H9 (cell line): Measurements from ENCODE around the gene P4HTM. TPM values are rescaled to one million over a fixed set of nuclear protein-coding genes. Genes with fewer than 3 reads are reported as not detected.

Source experiments
- DNase-seq: peaks from one replicate; pipeline ENCODE4 v3.0.0-alpha.2; 2017
- H2AFZ ChIP-seq: one replicate; pipeline ENCODE4 v1.6.1; 2013; ENCODE audit warnings: mild to moderate bottlenecking, low read length, control low read depth, moderate library complexity
- H2AK5ac ChIP-seq: 2 replicates; pipeline ENCODE4 v1.6.1; 2013; ENCODE audit warnings: low read length, control low read depth, mixed read lengths; ENCODE audit not compliant: insufficient read length
- H2BK120ac ChIP-seq: one replicate; pipeline ENCODE4 v1.6.1; 2013; ENCODE audit warnings: low read depth, mild to moderate bottlenecking, low read length, control low read depth, inconsistent platforms; ENCODE audit not compliant: poor library complexity, severe bottlenecking
- H2BK12ac ChIP-seq: 2 replicates; pipeline ENCODE4 v1.6.1; 2013; ENCODE audit warnings: low read length, control low read depth, mixed read lengths, low read depth; ENCODE audit not compliant: insufficient read length
- H2BK15ac ChIP-seq: 2 replicates; pipeline ENCODE4 v1.6.1; 2013; ENCODE audit warnings: low read depth, low read length, control low read depth
- H2BK20ac ChIP-seq: one replicate; pipeline ENCODE4 v1.6.1; 2013; ENCODE audit warnings: low read depth, mild to moderate bottlenecking, low read length, control low read depth, inconsistent platforms; ENCODE audit not compliant: poor library complexity, severe bottlenecking
- H2BK5ac ChIP-seq: 2 replicates; pipeline ENCODE4 v1.6.1; 2013; ENCODE audit warnings: low read length, control low read depth, mixed read lengths; ENCODE audit not compliant: insufficient read length
- H3K14ac ChIP-seq: 2 replicates; pipeline ENCODE4 v1.6.1; 2013; ENCODE audit warnings: low read length, control low read depth; ENCODE audit not compliant: insufficient read depth
- H3K18ac ChIP-seq: 2 replicates; pipeline ENCODE4 v1.6.1; 2013; ENCODE audit warnings: low read depth, mild to moderate bottlenecking, mixed read lengths, low read length, control low read depth; ENCODE audit not compliant: insufficient read length
- H3K23ac ChIP-seq: 2 replicates; pipeline ENCODE4 v1.6.1; 2013; ENCODE audit warnings: low read length, control low read depth, mixed read lengths, low read depth; ENCODE audit not compliant: insufficient read length
- H3K23me2 ChIP-seq: 2 replicates; pipeline ENCODE4 v1.6.1; 2013; ENCODE audit warnings: low read depth, mild to moderate bottlenecking, mixed read lengths, low read length, control low read depth; ENCODE audit not compliant: insufficient read length, poor library complexity, severe bottlenecking
- H3K27ac ChIP-seq: 2 replicates; pipeline ENCODE4 v1.5.1; 2013; ENCODE audit warnings: low read length, control low read depth, mixed read lengths, low read depth; ENCODE audit not compliant: insufficient read length
- H3K27me3 ChIP-seq: 2 replicates; pipeline ENCODE4 v1.6.1; 2013; ENCODE audit warnings: low read length, control low read depth, inconsistent platforms; ENCODE audit not compliant: insufficient read depth
- H3K4ac ChIP-seq: 2 replicates; pipeline ENCODE4 v1.6.1; 2013; ENCODE audit warnings: low read depth, mild to moderate bottlenecking, control low read depth, inconsistent platforms, low read length, moderate library complexity
- H3K4me1 ChIP-seq: 2 replicates; pipeline ENCODE4 v1.6.1; 2013; ENCODE audit warnings: low read length, control low read depth, inconsistent platforms; ENCODE audit not compliant: insufficient read depth
- H3K4me2 ChIP-seq: 2 replicates; pipeline ENCODE4 v1.6.1; 2013; ENCODE audit warnings: low read length, control low read depth, mixed read lengths; ENCODE audit not compliant: insufficient read length, insufficient read depth
- H3K56ac ChIP-seq: 2 replicates; pipeline ENCODE4 v1.6.1; 2013; ENCODE audit warnings: low read depth, mild to moderate bottlenecking, mixed read lengths, low read length, control low read depth; ENCODE audit not compliant: insufficient read length
- H3K79me1 ChIP-seq: 2 replicates; pipeline ENCODE4 v1.6.1; 2013; ENCODE audit warnings: low read depth, mild to moderate bottlenecking, moderate library complexity, low read length, control low read depth, inconsistent platforms; ENCODE audit not compliant: insufficient read depth, poor library complexity, severe bottlenecking
- H3K79me2 ChIP-seq: 2 replicates; pipeline ENCODE4 v1.6.1; 2013; ENCODE audit warnings: low read length, control low read depth, inconsistent platforms; ENCODE audit not compliant: insufficient read depth
- H3K9ac ChIP-seq: 2 replicates; pipeline ENCODE4 v1.6.1; 2013; ENCODE audit warnings: low read length, control low read depth, mixed read lengths; ENCODE audit not compliant: insufficient read length; ENCODE audit errors: extremely low read depth
- H3K9me3 ChIP-seq: one replicate; pipeline ENCODE4 v1.6.1; 2013; ENCODE audit warnings: low read depth, low read length, inconsistent platforms; ENCODE audit not compliant: control insufficient read depth
- H3T11ph ChIP-seq: one replicate; pipeline ENCODE4 v1.6.1; 2013; ENCODE audit warnings: mild to moderate bottlenecking, low read length, control low read depth, inconsistent platforms
- H4K20me1 ChIP-seq: one replicate; pipeline ENCODE4 v1.6.1; 2013; ENCODE audit not compliant: control insufficient read depth, insufficient read length, insufficient read depth
- H4K5ac ChIP-seq: 2 replicates; pipeline ENCODE4 v1.6.1; 2013; ENCODE audit warnings: low read depth, mild to moderate bottlenecking, mixed read lengths, low read length, control low read depth; ENCODE audit not compliant: insufficient read length
- H4K8ac ChIP-seq: replicated peaks from 2 replicates; pipeline ENCODE4 v1.6.1; 2013; ENCODE audit warnings: low read length, control low read depth, mixed read lengths, low read depth; ENCODE audit not compliant: insufficient read length
- H4K91ac ChIP-seq: 2 replicates; pipeline ENCODE4 v1.6.1; 2013; ENCODE audit warnings: low read depth, mild to moderate bottlenecking, moderate library complexity, mixed read lengths, low read length, control low read depth; ENCODE audit not compliant: insufficient read length
- H3K27ac Mint-ChIP-seq, 3 experiments: 2 replicates in 2 of 3; 3 replicates in 1 of 3; pipeline ENCODE4 v1.8.0; 2020 to 2021; ENCODE audit warnings: mixed read lengths in 3 of 3, mild to moderate bottlenecking in 1 of 3, moderate library complexity in 1 of 3
- H3K27me3 Mint-ChIP-seq: 2 replicates; pipeline ENCODE4 v1.8.0; 2021; ENCODE audit warnings: low read depth, mild to moderate bottlenecking, moderate library complexity, mixed read lengths
- H3K36me3 Mint-ChIP-seq, 3 experiments: 2 replicates in 2 of 3; 3 replicates in 1 of 3; pipeline ENCODE4 v1.8.0; 2020 to 2021; ENCODE audit warnings: low read depth in 3 of 3, mixed read lengths in 3 of 3; ENCODE audit not compliant: insufficient read depth in 1 of 3
- H3K4me1 Mint-ChIP-seq, 2 experiments: 2 replicates each; pipeline ENCODE4 v1.8.0; 2020; ENCODE audit warnings: mixed read lengths in 2 of 2
- H3K4me3 Mint-ChIP-seq, 2 experiments: 2 replicates in 1 of 2; 3 replicates in 1 of 2; pipeline ENCODE4 v1.8.0; 2020 to 2021; ENCODE audit warnings: mild to moderate bottlenecking in 2 of 2, mixed read lengths in 2 of 2, moderate library complexity in 1 of 2
- H3K9me3 Mint-ChIP-seq, 2 experiments: 2 replicates in 1 of 2; 3 replicates in 1 of 2; pipeline ENCODE4 v1.8.0; 2020; ENCODE audit warnings: mild to moderate bottlenecking in 2 of 2, mixed read lengths in 2 of 2, moderate library complexity in 1 of 2
- WGBS: extraction: QIAGEN DNeasy Blood & Tissue Kit; methylation state at CpG from one replicate; pipeline ENCODE4 v1.1.7; 2013; ENCODE audit warnings: missing lambda C conversion rate, low lambda C conversion rate, mixed read lengths; ENCODE audit not compliant: insufficient read length; ENCODE audit errors: extremely low coverage; 5-methylcytosine and 5-hydroxymethylcytosine counted together
- total RNA-seq: library from RNA; stranded (reverse); gene quantifications from 2 replicates; pipeline ENCODE4 v1.2.1, GENCODE V29; 2021
- TF ChIP-seq, protein P1 (sequence below): fragments of 200-600 bp; sonication (generic); conservative IDR thresholded peaks from 3 replicates; pipeline ENCODE4 v1.8.0; 2021; ENCODE audit warnings: antibody characterized with exemption, mild to moderate bottlenecking

Gene P4HTM
- total RNA-seq, 1 experiment from 2014 or later = 36.0 TPM

DNA sequence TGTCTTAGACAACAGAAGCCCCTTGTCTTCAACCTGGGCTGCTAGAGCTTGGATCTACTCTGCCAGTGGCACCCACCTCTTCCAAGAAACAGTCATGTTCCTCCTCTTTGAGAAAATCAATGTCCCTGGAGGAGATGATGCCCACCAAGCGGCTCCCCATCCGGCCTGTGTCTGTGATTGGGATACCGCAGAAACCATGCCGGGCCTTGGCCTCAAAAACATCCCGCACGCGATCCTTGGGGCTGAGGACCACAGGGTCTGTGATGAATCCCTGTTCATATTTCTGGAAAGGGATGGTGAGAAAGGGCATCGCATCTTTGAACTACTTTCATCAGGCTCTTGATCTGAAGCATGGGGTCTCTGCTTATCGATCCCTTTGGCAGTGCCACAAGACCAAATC is 37.6 kb downstream of the P4HTM start:
- no peaks in the 10 kb centered on the region for H3K9me3 Mint-ChIP-seq
- H3K27ac Mint-ChIP-seq = peak overlapping the region in 2 of 3 experiments; percentile 76 to 99; a peak in 2 of 7 replicates
- H3K4me1 ChIP-seq = no peaks in the 10 kb centered on the region
- H3K27ac ChIP-seq = no peak overlapping the region
- no peak overlapping the region for H4K8ac ChIP-seq
- no peak overlapping the region for H3K14ac ChIP-seq
- no peak overlapping the region for H3K18ac ChIP-seq
- no peaks in the 10 kb centered on the region for H3K79me1 ChIP-seq
- no peaks in the 10 kb centered on the region for H3K79me2 ChIP-seq
- DNase-seq = no peak
- H3K56ac ChIP-seq = no peak overlapping the region
- peak overlapping the region; percentile 90 to 96 for H3K4me3 Mint-ChIP-seq
- H2BK15ac ChIP-seq = no peak overlapping the region
- no peak overlapping the region for H2BK12ac ChIP-seq
- no peak overlapping the region for H2BK5ac ChIP-seq
- H3K23ac ChIP-seq = no peak overlapping the region
- no peak overlapping the region for H2AK5ac ChIP-seq
- H3K27me3 Mint-ChIP-seq = no peaks in the 10 kb centered on the region; the same call in none of the 2 replicates
- TF ChIP-seq, protein P1, sequence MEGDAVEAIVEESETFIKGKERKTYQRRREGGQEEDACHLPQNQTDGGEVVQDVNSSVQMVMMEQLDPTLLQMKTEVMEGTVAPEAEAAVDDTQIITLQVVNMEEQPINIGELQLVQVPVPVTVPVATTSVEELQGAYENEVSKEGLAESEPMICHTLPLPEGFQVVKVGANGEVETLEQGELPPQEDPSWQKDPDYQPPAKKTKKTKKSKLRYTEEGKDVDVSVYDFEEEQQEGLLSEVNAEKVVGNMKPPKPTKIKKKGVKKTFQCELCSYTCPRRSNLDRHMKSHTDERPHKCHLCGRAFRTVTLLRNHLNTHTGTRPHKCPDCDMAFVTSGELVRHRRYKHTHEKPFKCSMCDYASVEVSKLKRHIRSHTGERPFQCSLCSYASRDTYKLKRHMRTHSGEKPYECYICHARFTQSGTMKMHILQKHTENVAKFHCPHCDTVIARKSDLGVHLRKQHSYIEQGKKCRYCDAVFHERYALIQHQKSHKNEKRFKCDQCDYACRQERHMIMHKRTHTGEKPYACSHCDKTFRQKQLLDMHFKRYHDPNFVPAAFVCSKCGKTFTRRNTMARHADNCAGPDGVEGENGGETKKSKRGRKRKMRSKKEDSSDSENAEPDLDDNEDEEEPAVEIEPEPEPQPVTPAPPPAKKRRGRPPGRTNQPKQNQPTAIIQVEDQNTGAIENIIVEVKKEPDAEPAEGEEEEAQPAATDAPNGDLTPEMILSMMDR = no peak
- WGBS = no CpG with 5 or more reads among the region's 9 CpGs
- no peak overlapping the region for H4K91ac ChIP-seq
- H3K4ac ChIP-seq = no peak overlapping the region
- peaks cover 66 to 95% (median 75%) of the 10 kb centered on the region in 3 experiments for H3K36me3 Mint-ChIP-seq
- no peaks in the 10 kb centered on the region for H3K27me3 ChIP-seq
- peaks cover 20 to 28% of the 10 kb centered on the region in 2 experiments for H3K4me1 Mint-ChIP-seq
- no peak overlapping the region for H2BK120ac ChIP-seq
- H3K4me2 ChIP-seq = peak overlapping the region; percentile 81
- no peak overlapping the region for H4K5ac ChIP-seq
- H3K9me3 ChIP-seq = no peaks in the 10 kb centered on the region
- H2AFZ ChIP-seq = no peak overlapping the region
- peaks cover 7% of the 10 kb centered on the region for H4K20me1 ChIP-seq
- peaks cover 5% of the 10 kb centered on the region for H3K23me2 ChIP-seq
- H3T11ph ChIP-seq = no peak overlapping the region
- H3K9ac ChIP-seq = no peak overlapping the region
- H2BK20ac ChIP-seq = no peak overlapping the region
